ENCODE data around the gene GALNTL6. TPM values are rescaled to one million over a fixed set of nuclear protein-coding genes. Genes with fewer than 3 reads are reported as not detected.

GALNTL6 gene
- total and polyA plus RNA-seq, 8 donors, result 0.13 to 0.41 (median 0.21) TPM; not detected in 4

DNA sequence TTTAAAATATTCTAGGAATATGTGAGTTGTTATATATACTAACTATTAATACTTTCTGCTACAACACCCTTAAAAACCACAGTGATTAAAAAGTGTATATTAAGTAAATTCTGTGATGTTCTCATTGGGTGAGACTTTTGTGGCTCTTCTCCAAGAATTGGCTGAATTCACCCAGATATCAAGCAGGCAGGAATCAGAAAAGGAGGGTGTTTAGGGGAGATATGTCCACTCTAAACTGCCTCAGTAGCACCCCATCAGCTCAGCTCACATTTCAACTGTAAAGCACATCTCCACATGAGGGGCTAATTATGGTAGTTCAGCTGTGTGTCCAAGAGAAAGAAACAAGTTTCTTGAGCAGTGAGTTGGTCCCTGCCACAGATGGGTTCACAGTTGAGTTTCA, 165.0 kb downstream of the GALNTL6 start:
- no peaks in the 10 kb centered on the region for H3K4me1 ChIP-seq
- TF ChIP-seq, protein P1, sequence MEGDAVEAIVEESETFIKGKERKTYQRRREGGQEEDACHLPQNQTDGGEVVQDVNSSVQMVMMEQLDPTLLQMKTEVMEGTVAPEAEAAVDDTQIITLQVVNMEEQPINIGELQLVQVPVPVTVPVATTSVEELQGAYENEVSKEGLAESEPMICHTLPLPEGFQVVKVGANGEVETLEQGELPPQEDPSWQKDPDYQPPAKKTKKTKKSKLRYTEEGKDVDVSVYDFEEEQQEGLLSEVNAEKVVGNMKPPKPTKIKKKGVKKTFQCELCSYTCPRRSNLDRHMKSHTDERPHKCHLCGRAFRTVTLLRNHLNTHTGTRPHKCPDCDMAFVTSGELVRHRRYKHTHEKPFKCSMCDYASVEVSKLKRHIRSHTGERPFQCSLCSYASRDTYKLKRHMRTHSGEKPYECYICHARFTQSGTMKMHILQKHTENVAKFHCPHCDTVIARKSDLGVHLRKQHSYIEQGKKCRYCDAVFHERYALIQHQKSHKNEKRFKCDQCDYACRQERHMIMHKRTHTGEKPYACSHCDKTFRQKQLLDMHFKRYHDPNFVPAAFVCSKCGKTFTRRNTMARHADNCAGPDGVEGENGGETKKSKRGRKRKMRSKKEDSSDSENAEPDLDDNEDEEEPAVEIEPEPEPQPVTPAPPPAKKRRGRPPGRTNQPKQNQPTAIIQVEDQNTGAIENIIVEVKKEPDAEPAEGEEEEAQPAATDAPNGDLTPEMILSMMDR (IDR thresholded peaks at IDR 0.05), result no peak
- FAIRE-seq (no peak), DNase-seq (no peak), ATAC-seq (no peak)
- no peak overlapping the region for H3K27ac ChIP-seq
- no peaks in the 10 kb centered on the region for H3K9me3 ChIP-seq
- no peak overlapping the region for H3K4me3 ChIP-seq
- H3K27me3 ChIP-seq, result no peaks in the 10 kb centered on the region
- no peaks in the 10 kb centered on the region for H3K36me3 ChIP-seq
- intact Hi-C loops (cut with DNase I), result no loop called here

DNA sequence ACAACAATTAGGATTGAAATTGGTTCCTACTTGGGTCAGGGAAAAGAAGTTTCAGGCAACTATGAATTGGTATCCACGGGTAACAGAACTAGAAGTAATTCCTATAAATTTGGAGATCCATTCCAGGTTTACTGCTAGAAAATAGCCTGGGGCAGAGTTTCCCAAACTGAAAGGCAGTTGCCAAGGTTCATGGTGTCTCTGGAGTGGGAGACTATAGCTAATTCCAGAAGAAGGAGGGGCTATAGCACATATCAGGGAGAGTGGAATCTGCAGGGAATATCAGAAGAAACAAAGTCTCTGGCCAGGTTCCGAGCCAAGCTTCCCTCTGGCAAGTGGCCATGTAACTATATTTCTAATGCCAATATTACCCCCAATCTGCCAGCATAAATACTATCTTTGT, 166.3 kb downstream of the GALNTL6 start:
- FAIRE-seq (no peak), ATAC-seq (no peak), DNase-seq (no peak)
- no peak overlapping the region for H3K4me3 ChIP-seq
- 36 to 54% methylated on average over 2 of the region's 2 CpGs for WGBS, 2 donors
- no peaks in the 10 kb centered on the region for H3K9me3 ChIP-seq
- TF ChIP-seq, protein P1 (IDR thresholded peaks at IDR 0.05), result no peak
- intact Hi-C loops (cut with DNase I), result no loop called here
- H3K27ac ChIP-seq, result no peak overlapping the region
- H3K36me3 ChIP-seq, result no peaks in the 10 kb centered on the region
- H3K27me3 ChIP-seq, result no peaks in the 10 kb centered on the region
- H3K4me1 ChIP-seq, result no peaks in the 10 kb centered on the region

DNA sequence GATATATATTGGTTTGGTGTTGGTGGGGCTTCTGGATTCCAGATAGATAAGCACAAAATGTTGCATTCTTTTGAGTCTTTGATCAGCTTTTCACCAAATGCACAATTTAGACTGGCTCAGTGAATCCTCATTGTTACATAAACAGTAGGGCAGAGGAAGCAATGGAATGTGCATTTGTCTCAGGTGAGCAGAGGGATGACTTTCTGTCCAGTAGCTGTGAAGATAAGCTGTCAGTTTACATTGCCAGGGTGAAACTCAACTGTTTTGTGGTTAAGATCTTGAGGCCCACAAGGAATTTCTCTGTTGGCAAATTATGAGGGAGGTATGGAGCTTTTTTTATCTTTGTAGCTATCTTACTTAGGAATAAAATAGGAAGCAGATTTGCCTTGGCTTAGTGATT, 168.0 kb downstream of the GALNTL6 start:
- intact Hi-C loops (cut with DNase I), result no loop called here
- no peak overlapping the region for H3K27ac ChIP-seq
- no peaks in the 10 kb centered on the region for H3K4me1 ChIP-seq
- H3K36me3 ChIP-seq, result no peaks in the 10 kb centered on the region
- no peak for FAIRE-seq
- H3K9me3 ChIP-seq, result no peaks in the 10 kb centered on the region
- TF ChIP-seq, protein P1 (IDR thresholded peaks at IDR 0.05), result no peak
- ATAC-seq, result no peak
- no peaks in the 10 kb centered on the region for H3K27me3 ChIP-seq
- DNase-seq, result no peak
- H3K4me3 ChIP-seq, result no peak overlapping the region

DNA sequence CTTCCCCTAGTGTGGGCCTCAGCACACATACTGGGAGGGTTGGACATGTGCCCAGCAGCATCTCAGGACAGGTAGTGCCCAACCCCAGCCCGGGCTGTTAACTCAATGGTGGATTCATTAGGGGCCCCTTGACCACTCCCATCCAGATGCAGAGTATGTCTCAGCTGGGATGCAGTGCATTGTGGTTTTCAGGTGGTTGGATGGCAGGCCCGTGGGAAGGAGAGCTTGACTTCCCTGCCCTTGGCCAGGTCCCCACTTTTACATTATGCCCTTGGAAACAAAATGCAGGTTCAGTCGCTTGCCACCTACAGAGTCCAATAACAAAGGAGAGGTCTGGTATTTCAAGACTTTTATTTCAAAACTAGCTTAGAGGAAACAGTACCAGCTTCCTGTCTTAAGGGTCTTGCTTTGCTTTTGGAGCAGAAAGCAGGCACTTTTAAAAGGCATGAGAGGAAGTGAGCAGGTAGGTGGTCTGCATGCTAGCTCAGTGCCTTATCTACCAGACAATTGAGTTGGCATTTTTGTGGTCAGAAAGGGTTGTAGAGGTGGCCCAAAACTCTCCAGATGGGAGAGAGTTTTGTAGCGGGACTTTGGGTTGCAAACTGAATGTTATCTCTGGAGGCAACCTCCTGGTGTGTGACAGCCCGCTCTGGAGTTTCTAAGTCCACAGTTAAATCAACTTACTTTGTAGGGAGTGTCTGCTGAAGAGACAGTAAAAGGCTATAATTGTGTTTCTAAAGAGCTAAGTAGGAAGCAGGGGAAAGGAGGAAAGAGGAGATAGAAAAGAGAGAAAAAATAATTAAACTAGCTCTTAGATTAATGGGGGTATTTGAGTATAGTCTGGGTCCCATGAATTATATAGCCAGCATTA, 171.0 kb downstream of the GALNTL6 start:
- no peaks in the 10 kb centered on the region for H3K9me3 ChIP-seq
- intact Hi-C loops (cut with DNase I), result no loop called here
- TF ChIP-seq, protein P1 (IDR thresholded peaks at IDR 0.05), result no peak
- DNase-seq (no peak), ATAC-seq (no peak), FAIRE-seq (no peak)
- no peaks in the 10 kb centered on the region for H3K36me3 ChIP-seq
- H3K4me3 ChIP-seq, result no peak overlapping the region
- WGBS, 2 donors, result 66 to 72% methylated on average over 5 of the region's 5 CpGs
- no peaks in the 10 kb centered on the region for H3K4me1 ChIP-seq
- no peak overlapping the region for H3K27ac ChIP-seq
- no peaks in the 10 kb centered on the region for H3K27me3 ChIP-seq

DNA sequence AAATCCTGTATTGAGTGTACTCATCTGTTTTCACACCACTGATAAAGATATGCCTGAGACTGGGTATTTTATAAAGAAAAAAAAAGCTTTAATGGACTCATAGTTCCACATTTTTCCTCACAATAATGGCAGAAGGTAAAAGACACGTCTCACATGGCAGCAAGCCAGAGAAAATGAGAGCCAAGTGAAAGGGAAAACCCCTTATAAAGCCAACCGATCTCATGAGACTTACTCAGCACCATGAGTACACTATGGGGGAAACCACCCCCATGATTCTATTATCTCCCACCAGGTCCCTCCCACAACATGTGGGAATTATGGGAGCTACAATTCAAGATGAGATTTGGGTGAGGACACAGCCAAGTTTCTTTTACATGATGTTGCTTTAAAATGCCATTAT, 171.9 kb downstream of the GALNTL6 start:
- TF ChIP-seq, protein P1 (IDR thresholded peaks at IDR 0.05), result no peak
- Histone ChIP-seq H3K27me3 (no peaks in the 10 kb centered on the region), H3K4me1 (no peaks in the 10 kb centered on the region), H3K36me3 (no peaks in the 10 kb centered on the region), H3K4me3 (no peak overlapping the region), H3K9me3 (no peaks in the 10 kb centered on the region), H3K27ac (no peak overlapping the region)
- no peak for DNase-seq
- no peak for FAIRE-seq
- no peak for ATAC-seq
- intact Hi-C loops (cut with DNase I), result no loop called here
- 24 to 38% methylated on average over 2 of the region's 2 CpGs for WGBS, 2 donors

All from pancreas (tissue), 10 donors.